GM12865 (cell line): ENCODE results near the gene SPATS2.
"Not testable (repeated sequence)": the region's sequence is repeated elsewhere in the genome, so short reads cannot be mapped to it uniquely, and the experiment has no call there.

Experiments
- DNase-seq: peaks from one replicate; pipeline ENCODE4 v3.0.0; 2010; ENCODE audit warnings: low read depth
- H3K4me3 ChIP-seq: 2 replicates; pipeline ENCODE4 v1.5.1; 2011; ENCODE audit warnings: mild to moderate bottlenecking, low read depth, low read length, control low read depth
- CTCF ChIP-seq: IDR thresholded peaks from 2 replicates; pipeline ENCODE4 v1.5.1; 2011; ENCODE audit warnings: low read length, control low read depth, low read depth, inconsistent platforms; ENCODE audit not compliant: insufficient read depth; ENCODE audit errors: missing control alignments

Gene SPATS2

DNA sequence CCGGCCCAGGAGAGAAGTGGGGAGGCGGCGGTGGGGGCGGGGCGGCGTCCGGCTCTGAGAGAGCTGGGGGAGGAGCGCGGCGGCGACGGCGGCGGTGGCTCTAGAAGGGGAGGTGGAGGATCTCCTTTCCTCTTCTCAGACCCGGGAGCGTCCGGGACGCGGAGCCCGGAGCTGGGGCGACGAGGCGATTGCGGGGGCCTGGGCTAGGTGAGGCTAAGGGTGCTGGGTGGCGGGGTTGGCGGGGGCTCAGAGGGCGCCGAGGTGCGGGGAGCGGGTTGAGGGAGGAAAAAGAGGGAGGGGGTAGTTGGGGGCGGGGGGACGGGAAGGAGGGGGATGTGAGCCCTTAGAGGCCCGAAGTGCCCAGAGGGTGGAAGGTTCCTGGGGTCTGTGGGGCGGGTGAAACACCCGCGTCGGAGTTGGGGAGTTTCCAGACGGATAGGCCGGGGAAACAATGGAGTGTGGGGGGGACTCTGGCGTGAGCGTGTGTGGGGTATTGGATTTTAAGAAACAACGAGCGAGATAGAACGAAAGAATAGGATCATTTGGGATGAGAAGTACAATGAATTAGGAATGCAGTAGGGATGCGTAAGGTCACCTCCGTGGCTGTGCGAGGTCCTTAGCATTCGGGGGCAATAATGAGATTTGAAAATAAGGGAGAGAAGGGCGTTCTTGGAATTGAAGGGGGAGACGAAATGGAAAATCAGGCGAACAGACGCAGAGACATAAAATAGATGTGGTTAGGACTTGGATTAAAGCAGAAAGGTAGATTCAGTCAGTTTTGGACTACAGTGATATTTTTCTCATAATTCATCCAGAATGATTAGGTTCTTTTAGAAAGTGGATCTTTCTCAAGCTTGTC, at the start of gene SPATS2:
Gene SPATS2, plus strand, starts transcription at position 82 of the 859 bp plus-strand sequence. CDS start 93,551 bp downstream, outside the sequence.
- no peak for TF ChIP-seq CTCF
- peak within 1 kb of the TSS; percentile 75 for H3K4me3 ChIP-seq
- peak; percentile 63 for DNase-seq

DNA sequence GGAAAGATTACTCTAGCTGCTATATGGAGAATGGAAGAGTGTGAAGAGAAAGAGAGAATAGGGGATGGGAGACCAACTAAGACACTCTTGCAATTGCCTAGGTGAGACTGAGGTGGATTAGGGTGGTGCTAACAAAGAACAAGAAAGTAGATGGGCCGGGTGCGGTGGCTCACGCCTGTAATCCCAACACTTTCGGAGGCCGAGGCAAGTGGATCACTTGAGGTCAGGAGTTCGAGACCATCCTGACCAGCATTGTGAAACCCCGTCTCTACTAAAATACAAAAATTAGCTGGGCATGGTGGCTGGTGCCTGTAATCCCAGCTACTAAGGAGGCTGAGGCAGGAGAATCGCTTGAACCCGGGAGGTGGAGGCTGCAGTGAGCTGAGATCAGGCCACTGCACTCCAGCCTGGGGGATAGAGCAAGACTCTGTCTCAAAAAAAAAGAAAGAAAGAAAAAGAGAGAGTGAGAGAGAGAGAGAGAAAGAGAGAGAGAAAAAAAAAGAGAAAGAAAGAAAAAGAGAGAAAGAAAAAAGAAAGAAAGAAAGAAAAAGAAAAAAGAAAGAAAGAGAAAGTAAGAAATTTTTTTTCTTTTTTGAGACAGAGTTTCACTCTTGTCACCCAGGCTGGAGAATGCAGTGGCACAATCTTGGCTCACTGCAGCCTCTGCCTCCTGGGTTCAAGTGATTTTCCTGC, 46.7 kb upstream of the SPATS2 start:
- not testable (repeated sequence) for DNase-seq, H3K4me3 ChIP-seq

- no peak for TF ChIP-seq CTCF
- DNase-seq, result no peak
- peak overlapping the region; percentile 85 for H3K4me3 ChIP-seq
These were observed 44.9 kb upstream of the SPATS2 start for GRCh38 chr12:49322367-49322707.

DNA sequence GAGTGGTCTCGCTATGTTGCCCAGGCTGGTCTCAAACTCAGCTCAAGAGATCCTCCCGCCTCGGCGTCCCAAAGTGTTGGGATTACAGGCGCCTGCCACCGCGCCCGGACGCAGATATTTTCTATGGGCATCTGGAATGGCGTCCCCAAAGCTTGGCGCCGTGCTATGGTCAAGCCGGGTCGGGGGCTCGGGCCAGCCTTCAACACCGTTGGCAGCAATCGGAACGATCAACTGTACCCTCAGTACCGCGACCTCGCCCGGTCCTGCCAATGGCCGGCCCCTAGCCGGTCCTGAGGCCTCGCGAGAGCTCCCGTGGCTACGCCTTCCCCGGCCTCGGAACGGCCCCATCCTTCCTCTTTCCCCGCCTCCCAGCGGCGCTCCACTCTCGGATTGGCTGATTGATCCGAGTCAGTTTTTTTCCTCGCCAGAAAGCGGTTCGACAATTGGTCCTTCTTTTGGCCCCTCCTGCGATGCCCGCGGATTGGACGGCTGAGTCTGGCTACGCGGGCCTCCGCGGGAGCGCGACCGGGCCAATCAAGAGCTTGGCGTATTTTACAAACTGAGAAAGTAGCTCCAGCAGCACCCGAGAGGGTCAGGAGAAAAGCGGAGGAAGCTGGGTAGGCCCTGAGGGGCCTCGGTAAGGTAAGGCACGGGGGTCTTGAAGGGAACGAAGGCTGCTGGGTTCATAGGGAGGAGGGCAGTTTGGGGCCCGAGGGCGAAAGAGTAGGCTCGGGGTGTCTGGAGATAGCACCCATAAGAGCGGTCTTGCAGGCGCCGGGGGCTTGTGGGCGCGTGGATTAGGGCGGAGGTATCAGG, 44.3 kb upstream of the SPATS2 start, which contains the start of gene TROAP:
Gene TROAP, plus strand, starts transcription at position 548 of the 816 bp plus-strand sequence. CDS start 354 bp downstream, outside the sequence.
- no peak for TF ChIP-seq CTCF
- DNase-seq, result peak; percentile 99
- H3K4me3 ChIP-seq, result peak within 1 kb of the TSS; percentile 85

- peak overlapping the region; percentile 84 for H3K4me3 ChIP-seq
- no peak for TF ChIP-seq CTCF
- DNase-seq, result no peak
These were observed 43.7 kb upstream of the SPATS2 start for GRCh38 chr12:49323524-49324097.

DNA sequence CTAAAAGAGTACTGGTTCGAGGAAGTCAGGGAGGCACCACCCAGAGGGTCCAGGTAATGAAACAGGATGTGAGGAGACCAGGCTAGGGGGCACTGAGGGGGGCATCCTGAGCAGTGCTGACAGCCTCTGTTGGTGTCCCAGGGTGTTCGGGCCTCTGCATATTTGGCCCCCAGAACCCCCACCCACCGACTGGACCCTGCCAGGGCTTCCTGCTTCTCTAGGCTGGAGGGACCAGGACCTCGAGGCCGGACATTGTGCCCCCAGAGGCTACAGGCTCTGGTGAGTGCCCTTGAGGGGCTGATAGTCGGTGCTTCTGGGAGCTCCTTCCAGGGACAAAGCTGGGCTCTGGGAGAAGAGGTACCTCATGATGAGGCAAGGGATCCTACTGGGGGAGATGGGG, 41.7 kb upstream of the SPATS2 start:
- no peak for TF ChIP-seq CTCF
- DNase-seq, result no peak
- H3K4me3 ChIP-seq, result no peak overlapping the region
